Subcutaneous abdominal adipose tissue (tissue), 5 donors: Measurements from ENCODE around the gene SYNE2.

Experiments used
- H3K27ac ChIP-seq: one replicate; pipeline ENCODE4 v1.7.0; 2013; ENCODE audit warnings: low read depth, mild to moderate bottlenecking, inconsistent platforms, low read length, moderate library complexity
- H3K27me3 ChIP-seq, 5 donors: one replicate each; pipeline ENCODE4 v1.7.0; 2013; ENCODE audit warnings: low read length in 5 of 5, inconsistent platforms in 1 of 5; ENCODE audit not compliant: control insufficient read depth in 5 of 5, insufficient read depth in 4 of 5
- H3K36me3 ChIP-seq, 5 donors: one replicate each; pipeline ENCODE4 v1.7.0; 2013; ENCODE audit warnings: low read length in 5 of 5; ENCODE audit not compliant: control insufficient read depth in 5 of 5, insufficient read depth in 5 of 5
- H3K4me1 ChIP-seq, 5 donors: one replicate each; pipeline ENCODE4 v1.7.0; 2013; ENCODE audit warnings: low read length in 5 of 5, mild to moderate bottlenecking in 3 of 5, moderate library complexity in 1 of 5; ENCODE audit not compliant: control insufficient read depth in 5 of 5, insufficient read depth in 5 of 5
- H3K4me3 ChIP-seq, 5 donors: one replicate each; pipeline ENCODE4 v1.7.0; 2013; ENCODE audit warnings: low read length in 5 of 5, low read depth in 1 of 5
- H3K9ac ChIP-seq, 5 donors: one replicate each; pipeline ENCODE4 v1.7.0; 2013; ENCODE audit warnings: low read length in 5 of 5, mild to moderate bottlenecking in 4 of 5, moderate library complexity in 3 of 5
- H3K9me3 ChIP-seq, 5 donors: one replicate each; pipeline ENCODE4 v1.7.0; 2013; ENCODE audit warnings: low read length in 5 of 5; ENCODE audit not compliant: control insufficient read depth in 5 of 5
- donor health status: healthy.
- donor health status: healthy.
- donor health status: healthy.
- donor health status: healthy.
- donor health status: healthy.

The SYNE2 gene

GRCh38 chr14:64060648-64061096, 207.9 kb downstream of the SYNE2 start:
- H3K36me3 ChIP-seq, result peaks cover 0 to 19% (median 17%) of the 10 kb centered on the region in 5 donors
- H3K9ac ChIP-seq, result no peak overlapping the region
- peaks cover 0 to 6% (median 0%) of the 10 kb centered on the region in 5 donors for H3K4me1 ChIP-seq
- no peaks in the 10 kb centered on the region for H3K9me3 ChIP-seq
- H3K27ac ChIP-seq, result no peak overlapping the region
- no peaks in the 10 kb centered on the region for H3K27me3 ChIP-seq
- H3K4me3 ChIP-seq, result no peak overlapping the region

GRCh38 chr14:64061115-64061514, 208.3 kb downstream of the SYNE2 start:
- Histone ChIP-seq H3K36me3 (peaks cover 0 to 17% (median 13%) of the 10 kb centered on the region in 5 donors), H3K27ac (no peak overlapping the region), H3K9me3 (no peaks in the 10 kb centered on the region)

GRCh38 chr14:64061706-64062105, 208.9 kb downstream of the SYNE2 start:
- Histone ChIP-seq H3K27me3 (no peaks in the 10 kb centered on the region), H3K9me3 (no peaks in the 10 kb centered on the region), H3K4me1 (peaks cover 0 to 6% (median 0%) of the 10 kb centered on the region in 5 donors), H3K9ac (no peak overlapping the region), H3K4me3 (no peak overlapping the region), H3K36me3 (peaks cover 0 to 21% (median 17%) of the 10 kb centered on the region in 5 donors), H3K27ac (no peak overlapping the region)

More at GRCh38 chr14:64061115-64061514, 208.3 kb downstream of the SYNE2 start:
- Histone ChIP-seq H3K4me1 (peaks cover 0 to 6% (median 0%) of the 10 kb centered on the region in 5 donors), H3K27me3 (no peaks in the 10 kb centered on the region), H3K4me3 (no peak overlapping the region), H3K9ac (no peak overlapping the region)

GRCh38 chr14:64062381-64063115, 209.7 kb downstream of the SYNE2 start:
- Histone ChIP-seq H3K27ac (no peak overlapping the region), H3K4me1 (peaks cover 0 to 6% (median 0%) of the 10 kb centered on the region in 5 donors), H3K27me3 (no peaks in the 10 kb centered on the region), H3K9me3 (no peaks in the 10 kb centered on the region), H3K4me3 (no peak overlapping the region), H3K9ac (no peak overlapping the region), H3K36me3 (peaks cover 0 to 21% (median 17%) of the 10 kb centered on the region in 5 donors)

- peaks cover 0 to 6% (median 0%) of the 10 kb centered on the region in 5 donors for H3K4me1 ChIP-seq
- no peak overlapping the region for H3K27ac ChIP-seq
- no peak overlapping the region for H3K4me3 ChIP-seq
- no peaks in the 10 kb centered on the region for H3K9me3 ChIP-seq
- peaks cover 0 to 29% (median 20%) of the 10 kb centered on the region in 5 donors for H3K36me3 ChIP-seq
- H3K27me3 ChIP-seq, result no peaks in the 10 kb centered on the region
- no peak overlapping the region for H3K9ac ChIP-seq
Measured at GRCh38 chr14:64064447-64064846, 211.6 kb downstream of the SYNE2 start.

- Histone ChIP-seq H3K9ac (no peak overlapping the region), H3K4me1 (peaks cover 0 to 1% (median 0%) of the 10 kb centered on the region in 5 donors), H3K9me3 (no peaks in the 10 kb centered on the region), H3K36me3 (peaks cover 0 to 39% (median 29%) of the 10 kb centered on the region in 5 donors), H3K27me3 (no peaks in the 10 kb centered on the region), H3K27ac (no peak overlapping the region), H3K4me3 (no peak overlapping the region)
Measured at GRCh38 chr14:64069634-64070359, 217.0 kb downstream of the SYNE2 start.

- H3K4me3 ChIP-seq, result no peak overlapping the region
- H3K4me1 ChIP-seq, result peaks cover 0 to 9% (median 0%) of the 10 kb centered on the region in 5 donors
- no peak overlapping the region for H3K27ac ChIP-seq
- H3K36me3 ChIP-seq, result peaks cover 6 to 32% (median 26%) of the 10 kb centered on the region in 5 donors
- H3K9me3 ChIP-seq, result no peaks in the 10 kb centered on the region
- H3K9ac ChIP-seq, result no peak overlapping the region
- no peaks in the 10 kb centered on the region for H3K27me3 ChIP-seq
Measured at GRCh38 chr14:64074961-64075612, 222.3 kb downstream of the SYNE2 start.

GRCh38 chr14:64075613-64076005, 222.8 kb downstream of the SYNE2 start:
- H3K9me3 ChIP-seq, result no peaks in the 10 kb centered on the region
- H3K4me3 ChIP-seq, result no peak overlapping the region
- H3K9ac ChIP-seq, result no peak overlapping the region
- peaks cover 10 to 35% (median 25%) of the 10 kb centered on the region in 5 donors for H3K36me3 ChIP-seq
- no peaks in the 10 kb centered on the region for H3K27me3 ChIP-seq
- no peak overlapping the region for H3K27ac ChIP-seq
- peaks cover 0 to 9% (median 0%) of the 10 kb centered on the region in 5 donors for H3K4me1 ChIP-seq

- no peak overlapping the region for H3K27ac ChIP-seq
- no peaks in the 10 kb centered on the region for H3K9me3 ChIP-seq
- no peak overlapping the region for H3K4me3 ChIP-seq
- no peak overlapping the region for H3K9ac ChIP-seq
- peaks cover 0 to 11% (median 0%) of the 10 kb centered on the region in 5 donors for H3K4me1 ChIP-seq
- H3K27me3 ChIP-seq, result no peaks in the 10 kb centered on the region
- H3K36me3 ChIP-seq, result peaks cover 6 to 41% (median 21%) of the 10 kb centered on the region in 5 donors
Measured at GRCh38 chr14:64080452-64080851, 227.6 kb downstream of the SYNE2 start.
